GM21786 (cell line): ENCODE measurements around the gene TMOD1.
"Not testable (repeated sequence)": the region's sequence is repeated elsewhere in the genome, so short reads cannot be mapped to it uniquely, and the experiment has no call there.

Source experiments
- ATAC-seq: cut with Tn5 transposase; IDR thresholded peaks from one replicate; pipeline ENCODE4 v1.9.1; 2021; ENCODE audit not compliant: unreplicated experiment

TMOD1 gene

GRCh38 chr9:97592126-97592525 lies 90.7 kb downstream of the TMOD1 start:
- ATAC-seq: no peak

- no peak for ATAC-seq
Measured at GRCh38 chr9:97593960-97594359, 92.5 kb downstream of the TMOD1 start.

GRCh38 chr9:97594381-97594921 lies 93.0 kb downstream of the TMOD1 start:
- ATAC-seq: no peak

GRCh38 chr9:97596906-97597305 lies 95.4 kb downstream of the TMOD1 start:
- ATAC-seq: no peak

GRCh38 chr9:97598461-97599288 lies 97.2 kb downstream of the TMOD1 start:
- ATAC-seq: peak; percentile 88

GRCh38 chr9:97599314-97599846 lies 97.9 kb downstream of the TMOD1 start:
- no peak for ATAC-seq

GRCh38 chr9:97600531-97601227 lies 99.2 kb downstream of the TMOD1 start:
- ATAC-seq: no peak

GRCh38 chr9:97601228-97601898 lies 99.9 kb downstream of the TMOD1 start:
- no peak for ATAC-seq

- ATAC-seq: no peak
Measured at GRCh38 chr9:97602430-97602829, 101.0 kb downstream of the TMOD1 start.

- ATAC-seq: no peak
Measured at GRCh38 chr9:97604901-97605645, 103.6 kb downstream of the TMOD1 start.

GRCh38 chr9:97615439-97616072 lies 114.1 kb downstream of the TMOD1 start:
- no peak for ATAC-seq

GRCh38 chr9:97617939-97618416 lies 116.5 kb downstream of the TMOD1 start:
- ATAC-seq: no peak

GRCh38 chr9:97620063-97620462 lies 118.6 kb downstream of the TMOD1 start:
- ATAC-seq: not testable (repeated sequence)

- not testable (repeated sequence) for ATAC-seq
Measured at GRCh38 chr9:97622483-97622882, 121.0 kb downstream of the TMOD1 start.

- no peak for ATAC-seq
Measured at GRCh38 chr9:97623946-97624345, 122.5 kb downstream of the TMOD1 start.

GRCh38 chr9:97625620-97626019 lies 124.2 kb downstream of the TMOD1 start:
- no peak for ATAC-seq

GRCh38 chr9:97627624-97628023 lies 126.2 kb downstream of the TMOD1 start:
- no peak for ATAC-seq

- no peak for ATAC-seq
Measured at GRCh38 chr9:97628668-97629067, 127.2 kb downstream of the TMOD1 start.

GRCh38 chr9:97629156-97629555 lies 127.7 kb downstream of the TMOD1 start:
- no peak for ATAC-seq

GRCh38 chr9:97630591-97630990 lies 129.1 kb downstream of the TMOD1 start:
- no peak for ATAC-seq
